Kasumi-1 (cell line): ENCODE results near the gene CAMKMT.
A peak's percentile ranks its signal among the peaks of the same experiment; 100 is the strongest.

ENCODE experiments used
- DNase-seq, 2 experiments: peaks; one replicate each; lab custom pipeline; 2025; lab: John Stamatoyannopoulos, UW

Gene CAMKMT

DNA sequence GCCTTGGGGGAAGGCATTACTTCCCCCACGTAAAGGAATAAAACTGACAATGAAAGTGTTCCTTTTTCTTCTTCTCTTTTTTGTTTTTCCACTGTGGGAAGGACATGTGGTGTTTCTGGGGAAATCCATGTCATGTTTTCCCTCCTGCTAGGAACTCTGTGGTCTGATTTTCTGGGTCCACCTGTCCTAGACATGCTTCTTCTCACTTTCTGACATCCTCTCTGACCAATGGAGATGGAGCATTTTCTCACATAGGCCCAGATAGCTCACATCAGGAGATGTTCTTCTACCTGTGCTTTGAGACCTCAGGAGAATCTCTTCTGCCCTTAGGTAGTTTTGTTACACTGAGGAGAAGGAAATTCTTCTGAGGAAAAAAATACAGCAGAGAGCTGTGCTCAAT, 327.8 kb downstream of the CAMKMT start:
- DNase-seq = no peak

DNA sequence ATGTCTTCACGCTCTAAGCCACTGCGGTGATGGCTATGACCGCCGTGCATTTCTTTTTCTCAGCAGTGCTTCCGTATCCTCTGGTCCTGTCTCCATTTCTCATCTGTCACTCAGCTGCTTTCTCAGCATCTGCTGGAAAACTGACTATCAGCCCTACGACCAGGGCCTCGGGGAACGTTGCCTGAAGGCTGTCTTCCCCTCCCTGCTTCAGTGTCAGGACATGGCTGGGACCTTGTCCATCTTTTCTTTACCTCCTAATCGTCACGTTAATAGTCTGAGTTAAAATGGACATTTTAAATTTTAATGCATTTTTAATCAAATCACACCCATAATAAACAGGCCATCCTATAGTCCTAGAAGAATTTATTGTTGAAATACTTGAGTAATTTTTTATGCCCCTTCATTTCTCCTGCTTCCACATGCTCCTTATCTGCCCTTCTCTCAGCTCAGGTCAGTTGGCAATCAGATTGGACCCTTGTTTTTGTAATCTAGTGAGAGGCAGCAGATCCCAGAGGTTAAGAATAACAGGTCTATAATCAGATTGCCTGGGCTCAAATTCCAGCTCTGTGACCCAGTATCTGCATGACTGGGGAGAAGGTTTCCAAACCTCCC, 329.5 kb downstream of the CAMKMT start:
- no peak for DNase-seq

GRCh38 chr2:44692821-44693220, 331.1 kb downstream of the CAMKMT start:
- no peak for DNase-seq

GRCh38 chr2:44700824-44701223, 339.1 kb downstream of the CAMKMT start:
- no peak for DNase-seq

- no peak for DNase-seq
Observed at GRCh38 chr2:44705356-44705755, 343.6 kb downstream of the CAMKMT start.

DNA sequence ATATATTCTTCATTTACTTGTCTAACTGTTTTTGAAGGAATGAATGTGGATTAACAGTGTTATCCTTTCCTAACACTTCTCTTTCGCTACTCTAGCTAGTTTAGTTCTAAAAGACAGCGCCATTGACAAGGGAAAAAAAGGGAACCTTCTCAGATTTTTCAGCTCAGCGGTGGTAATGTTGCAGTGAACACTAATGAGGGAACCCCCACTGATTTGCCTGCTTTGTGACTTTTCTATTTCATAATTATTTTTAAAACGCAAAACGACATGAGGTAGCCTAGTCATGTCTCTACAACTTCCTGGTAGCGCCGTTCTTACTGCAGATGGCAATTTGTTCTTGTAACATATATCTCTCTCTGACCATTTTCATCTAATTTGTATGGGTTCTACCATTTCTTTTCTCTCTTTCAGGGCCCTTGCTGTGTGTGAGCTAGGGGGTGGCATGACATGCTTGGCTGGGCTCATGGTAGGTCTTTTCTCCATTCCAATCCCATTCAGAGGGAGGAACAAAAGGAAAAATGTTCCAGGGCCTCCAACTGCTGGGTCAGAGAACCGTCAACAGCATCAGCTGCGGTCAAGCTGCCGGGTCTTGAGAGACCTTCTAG, 344.2 kb downstream of the CAMKMT start:
- no peak for DNase-seq

- no peak for DNase-seq
Observed at GRCh38 chr2:44706681-44707553, 345.2 kb downstream of the CAMKMT start.

DNA sequence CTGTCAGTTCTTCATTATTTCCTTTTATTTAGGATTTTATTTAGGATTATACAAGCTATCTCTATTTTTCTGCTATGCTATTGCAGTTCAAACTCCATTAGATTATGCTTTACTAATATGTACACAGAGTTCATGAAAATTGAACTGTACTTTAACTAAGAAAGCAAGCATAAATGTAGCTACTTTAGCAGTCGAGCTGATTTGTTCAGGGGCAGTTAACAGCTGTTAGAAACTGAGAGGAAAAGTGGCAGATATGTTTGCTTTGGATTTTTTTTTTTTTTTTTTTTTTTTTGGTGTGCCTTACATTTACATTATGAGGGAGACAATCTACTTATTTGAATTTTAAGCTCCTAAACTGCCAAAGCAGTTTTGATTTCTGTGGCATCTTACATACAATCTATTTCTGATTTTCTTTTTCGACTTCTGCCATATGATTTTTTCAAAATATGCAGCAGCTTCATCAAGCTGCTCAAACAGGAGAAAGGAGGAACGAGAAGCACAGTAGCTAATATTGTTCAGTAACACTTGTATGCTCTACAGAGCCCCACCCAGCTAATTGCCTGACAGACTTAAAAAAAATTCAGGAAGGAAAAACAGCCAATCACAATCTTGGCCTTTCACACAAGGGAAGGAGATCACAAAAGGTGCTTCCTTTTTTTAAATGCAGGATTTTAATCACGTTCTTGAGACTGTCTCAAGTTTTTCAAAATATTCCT, 346.4 kb downstream of the CAMKMT start:
- DNase-seq = peak; percentile 40 to 48

- no peak for DNase-seq
Observed at GRCh38 chr2:44708661-44709000, 346.9 kb downstream of the CAMKMT start.

- no peak for DNase-seq
Observed at GRCh38 chr2:44713170-44713569, 351.4 kb downstream of the CAMKMT start.

DNA sequence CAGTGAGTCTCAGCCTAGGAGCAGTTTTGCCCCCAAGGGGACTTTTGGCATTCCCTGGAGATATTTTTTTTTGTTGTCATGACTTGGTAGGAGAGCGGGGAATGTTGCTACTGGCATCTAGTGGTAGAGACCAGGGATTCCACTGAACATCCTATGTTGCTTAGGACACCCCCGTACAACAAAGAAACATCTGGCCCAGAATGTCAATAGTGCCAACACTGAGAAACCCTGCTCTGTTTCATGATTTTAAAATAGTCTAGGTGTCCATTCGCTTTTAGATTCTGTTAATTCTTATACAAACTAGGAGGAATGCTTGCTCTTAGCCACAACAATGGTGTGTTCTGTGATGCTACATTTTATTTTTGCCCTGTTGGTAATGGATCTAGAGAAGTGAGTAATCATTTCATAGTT, 353.9 kb downstream of the CAMKMT start:
- DNase-seq = peak in 1 of 2 experiments; percentile 23

DNA sequence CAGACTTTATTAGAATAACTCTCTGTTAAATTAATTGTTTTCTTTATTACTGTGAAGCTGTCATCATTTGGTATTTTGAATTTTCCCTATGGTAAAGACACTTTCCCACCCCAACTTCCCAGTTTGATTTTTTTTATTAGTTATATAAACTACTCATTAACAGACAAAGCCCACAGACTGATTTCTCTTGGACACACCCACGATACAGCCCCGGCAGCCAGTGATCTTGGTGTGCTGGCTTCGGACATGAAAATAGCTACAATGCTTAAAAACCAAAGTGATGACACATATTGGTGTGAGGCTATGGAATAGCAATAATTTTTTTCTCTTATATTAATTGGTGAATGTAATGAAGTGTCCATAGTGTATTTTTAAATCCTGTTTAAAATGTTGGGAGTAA, 354.4 kb downstream of the CAMKMT start:
- no peak for DNase-seq

DNA sequence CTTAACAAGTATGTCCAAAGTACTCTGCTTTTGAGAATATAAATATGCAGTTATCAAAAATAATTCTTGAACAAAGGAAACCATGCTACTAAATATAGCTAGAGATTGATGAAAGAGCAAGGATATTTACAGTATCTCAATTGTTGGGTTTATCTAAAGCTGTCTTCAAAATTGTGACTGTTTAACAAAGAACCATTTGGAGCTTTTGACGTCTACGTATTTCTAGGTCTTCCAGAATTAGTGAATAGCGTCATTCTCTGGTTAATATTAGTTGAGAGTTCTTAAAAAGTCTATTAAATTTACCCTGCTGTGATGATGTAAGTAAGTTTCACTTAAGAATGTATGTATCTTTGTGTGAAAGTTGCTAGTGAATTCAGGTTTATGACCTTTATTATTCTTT, 356.7 kb downstream of the CAMKMT start:
- DNase-seq = no peak

DNA sequence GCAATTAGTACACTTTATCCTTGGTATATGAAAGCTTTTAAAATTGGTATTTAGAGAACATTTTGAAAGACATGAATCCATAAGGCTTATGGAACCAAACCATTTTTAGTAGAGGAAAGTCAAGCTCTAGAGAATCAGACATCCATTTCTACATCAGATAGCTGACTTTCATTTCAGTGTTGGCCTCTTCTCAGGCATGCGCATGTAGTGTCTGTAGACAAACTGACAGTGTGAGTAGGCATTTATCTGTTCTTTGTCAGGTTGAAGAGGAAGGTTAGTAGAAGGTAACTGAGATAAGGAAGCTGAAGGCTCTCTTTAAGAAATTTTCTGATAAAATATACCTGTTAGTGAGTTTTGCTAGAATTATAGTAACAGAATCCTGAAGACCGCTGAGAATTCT, 357.8 kb downstream of the CAMKMT start:
- no peak for DNase-seq

- DNase-seq = no peak
Observed at GRCh38 chr2:44722026-44722625, 360.4 kb downstream of the CAMKMT start.

DNA sequence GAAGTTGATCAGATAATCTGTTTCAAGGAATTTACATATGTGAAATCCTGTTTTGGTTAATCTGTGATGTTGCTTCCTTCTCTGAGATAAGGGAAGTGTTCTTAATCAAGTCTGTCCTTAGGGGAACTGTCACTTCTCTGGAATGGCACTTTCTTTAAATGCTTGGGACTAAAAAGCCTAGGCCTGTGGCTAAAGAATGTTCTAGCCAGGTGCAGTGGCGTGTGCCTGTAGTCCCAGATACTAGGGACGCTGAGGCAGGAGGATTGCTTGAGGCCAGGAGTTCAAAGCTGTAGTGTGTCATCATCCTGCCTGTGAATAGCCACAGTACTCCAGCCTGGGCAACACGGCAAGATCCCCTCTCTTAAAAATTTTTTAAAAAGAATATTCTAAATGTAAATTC, 362.2 kb downstream of the CAMKMT start:
- no peak for DNase-seq

DNA sequence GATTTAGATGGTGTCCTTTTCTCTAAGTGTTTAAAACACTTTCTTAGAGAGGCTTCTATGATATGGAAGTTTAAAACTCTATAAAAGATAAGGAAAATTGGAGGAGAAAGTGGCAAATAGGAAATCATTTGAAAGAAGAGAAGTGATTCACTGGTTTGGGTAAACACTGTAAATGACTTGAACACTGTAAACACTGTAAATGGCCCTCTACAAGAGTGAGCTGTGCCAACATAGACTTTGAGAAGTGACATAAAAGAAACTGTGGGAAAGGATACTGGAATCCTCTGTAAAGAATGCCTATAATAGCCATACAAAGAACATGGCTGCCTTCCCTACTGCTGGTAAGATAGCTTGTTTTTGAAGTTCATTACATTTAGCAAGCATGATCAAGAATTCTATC, 368.8 kb downstream of the CAMKMT start:
- DNase-seq = no peak

DNA sequence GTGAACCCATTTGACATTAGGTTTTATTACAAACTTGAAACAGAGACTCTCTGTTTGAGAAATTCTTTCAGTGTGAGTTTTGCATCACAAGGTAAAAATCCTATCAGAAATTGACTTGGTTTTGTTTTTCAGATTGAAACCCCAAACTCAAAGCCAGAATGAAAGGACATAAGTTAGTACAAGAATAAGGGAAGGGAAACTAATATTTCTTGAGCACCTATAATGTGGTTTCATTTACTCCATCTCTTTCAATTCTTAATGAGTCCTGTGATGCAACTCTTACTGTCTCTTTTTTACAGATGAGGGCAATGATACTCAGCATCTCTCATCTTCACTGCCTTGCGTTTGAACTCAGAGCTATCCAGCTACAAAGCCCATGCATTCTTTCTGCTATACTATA, 369.8 kb downstream of the CAMKMT start:
- no peak for DNase-seq

- peak in 1 of 2 experiments; percentile 5 for DNase-seq
Observed at GRCh38 chr2:44736270-44736942, 374.7 kb downstream of the CAMKMT start.

- DNase-seq = no peak
Observed at GRCh38 chr2:44740678-44741077, 378.9 kb downstream of the CAMKMT start.

- DNase-seq = no peak
Observed at GRCh38 chr2:44741507-44741906, 379.8 kb downstream of the CAMKMT start.

DNA sequence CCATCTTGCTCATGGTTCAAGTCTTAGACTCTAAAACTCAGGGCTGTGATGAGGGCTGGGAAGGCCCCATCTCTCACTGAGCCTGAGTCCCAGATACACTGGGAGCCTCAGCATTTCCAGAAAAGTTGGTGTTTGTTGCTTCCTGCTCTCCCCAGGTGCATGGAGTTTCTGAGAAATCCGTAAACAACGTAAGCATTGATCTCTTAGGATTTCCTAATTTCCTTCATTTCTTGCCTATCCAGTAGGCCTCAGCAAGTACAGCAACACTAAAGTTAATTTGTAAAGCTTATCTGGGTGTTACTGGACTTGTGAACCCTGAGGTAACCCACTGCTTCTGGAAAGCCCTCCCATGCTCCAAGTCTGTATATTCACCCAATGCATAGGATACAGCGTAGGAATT, 380.3 kb downstream of the CAMKMT start:
- DNase-seq = no peak
